Measurements from ENCODE around the gene RAB24.
"Not testable (repeated sequence)": the region's sequence is repeated elsewhere in the genome, so short reads cannot be mapped to it uniquely, and the experiment has no call there.

Gene RAB24

DNA sequence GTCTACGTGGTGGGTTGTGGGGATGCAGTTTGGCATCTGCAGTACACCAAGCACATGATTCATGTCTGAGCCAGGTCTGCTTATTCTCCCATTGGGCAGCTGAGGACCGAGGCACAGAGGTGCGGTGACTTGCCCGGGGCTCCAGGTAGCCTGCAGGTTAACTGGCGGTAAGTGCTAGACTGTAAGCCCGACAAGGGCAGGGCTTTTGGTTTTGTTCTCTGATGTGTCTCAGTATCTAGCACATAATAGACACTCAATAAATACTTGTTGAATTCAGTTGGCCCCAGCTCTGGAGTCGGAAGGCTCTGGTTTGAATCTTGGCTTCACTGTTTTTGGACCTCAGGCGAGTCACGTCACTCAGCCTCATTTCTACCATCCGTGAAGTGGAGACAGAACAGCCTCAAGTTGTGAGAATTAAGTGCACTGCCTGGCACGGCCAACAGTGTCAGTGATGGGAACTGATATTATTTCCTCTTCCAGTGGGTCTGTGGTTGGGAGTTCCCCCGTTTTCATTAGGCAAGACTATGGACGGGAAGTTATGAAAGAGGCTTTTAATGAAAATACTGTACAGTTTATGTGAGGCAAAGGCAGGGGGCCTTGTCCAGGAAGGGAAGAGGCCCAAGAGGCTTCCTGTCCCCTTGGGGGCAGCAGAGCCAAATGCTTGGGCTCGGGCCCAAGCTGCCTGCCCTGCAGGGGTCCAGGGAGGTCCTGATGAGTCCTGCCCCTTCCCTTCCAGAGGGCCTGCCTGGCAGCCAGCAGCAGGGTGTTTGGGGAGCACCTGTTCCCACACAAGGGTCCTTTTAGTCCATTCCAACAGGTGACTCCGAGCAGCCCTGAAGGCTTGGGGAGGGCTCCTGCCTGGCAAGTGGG, 3.4 kb upstream of the RAB24 start:
- peak overlapping the region; percentile 43 to 75 (median 74) for H3K4me3 Mint-ChIP-seq
- peaks cover 25% of the 10 kb centered on the region for H3K36me3 Mint-ChIP-seq (ENCODE audit: low read depth)
- H3K9me3 Mint-ChIP-seq, result no peaks in the 10 kb centered on the region
- peaks cover 52% of the 10 kb centered on the region for H3K4me1 Mint-ChIP-seq
- TF ChIP-seq, protein P1, sequence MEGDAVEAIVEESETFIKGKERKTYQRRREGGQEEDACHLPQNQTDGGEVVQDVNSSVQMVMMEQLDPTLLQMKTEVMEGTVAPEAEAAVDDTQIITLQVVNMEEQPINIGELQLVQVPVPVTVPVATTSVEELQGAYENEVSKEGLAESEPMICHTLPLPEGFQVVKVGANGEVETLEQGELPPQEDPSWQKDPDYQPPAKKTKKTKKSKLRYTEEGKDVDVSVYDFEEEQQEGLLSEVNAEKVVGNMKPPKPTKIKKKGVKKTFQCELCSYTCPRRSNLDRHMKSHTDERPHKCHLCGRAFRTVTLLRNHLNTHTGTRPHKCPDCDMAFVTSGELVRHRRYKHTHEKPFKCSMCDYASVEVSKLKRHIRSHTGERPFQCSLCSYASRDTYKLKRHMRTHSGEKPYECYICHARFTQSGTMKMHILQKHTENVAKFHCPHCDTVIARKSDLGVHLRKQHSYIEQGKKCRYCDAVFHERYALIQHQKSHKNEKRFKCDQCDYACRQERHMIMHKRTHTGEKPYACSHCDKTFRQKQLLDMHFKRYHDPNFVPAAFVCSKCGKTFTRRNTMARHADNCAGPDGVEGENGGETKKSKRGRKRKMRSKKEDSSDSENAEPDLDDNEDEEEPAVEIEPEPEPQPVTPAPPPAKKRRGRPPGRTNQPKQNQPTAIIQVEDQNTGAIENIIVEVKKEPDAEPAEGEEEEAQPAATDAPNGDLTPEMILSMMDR (IDR thresholded peaks at IDR 0.05; ENCODE audit: unreplicated experiment in 3 of 3), result no peak
- no peak overlapping the region for H3K27ac Mint-ChIP-seq
- no peaks in the 10 kb centered on the region for H3K27me3 Mint-ChIP-seq (ENCODE audit: low read depth)

DNA sequence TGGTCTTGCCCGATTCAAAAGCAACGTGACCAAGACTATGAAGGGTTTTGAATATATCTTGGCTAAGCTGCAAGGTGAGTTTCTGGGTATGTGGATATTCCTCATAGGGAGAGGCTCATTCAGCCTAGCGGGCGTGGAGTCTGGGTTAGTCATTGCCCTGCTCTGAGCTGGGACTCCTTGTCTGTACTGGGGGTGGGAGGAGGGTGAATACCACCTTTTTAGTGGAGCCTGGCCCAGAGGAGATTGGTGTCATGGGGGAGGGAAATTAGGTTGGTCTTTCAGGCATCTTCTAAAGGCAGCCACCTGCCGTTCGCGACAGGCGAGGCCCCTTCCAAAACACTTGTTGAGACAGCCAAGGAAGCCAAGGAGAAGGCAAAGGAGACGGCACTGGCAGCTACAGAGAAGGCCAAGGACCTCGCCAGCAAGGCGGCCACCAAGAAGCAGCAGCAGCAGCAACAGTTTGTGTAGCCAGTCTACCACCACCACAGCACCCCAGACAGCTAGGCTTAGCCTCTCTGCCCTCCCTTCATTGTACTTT, 2.7 kb upstream of the RAB24 start:
- Mint-ChIP-seq H3K27ac (peak overlapping the region in 1 of 3 experiments; percentile 12), H3K4me3 (peak overlapping the region; percentile 72 to 97 (median 95)), H3K4me1 (peaks cover 53% of the 10 kb centered on the region), H3K36me3 (ENCODE audit: low read depth) (peaks cover 25% of the 10 kb centered on the region)
- not testable (repeated sequence) for H3K27me3 Mint-ChIP-seq (ENCODE audit: low read depth); H3K9me3 Mint-ChIP-seq

DNA sequence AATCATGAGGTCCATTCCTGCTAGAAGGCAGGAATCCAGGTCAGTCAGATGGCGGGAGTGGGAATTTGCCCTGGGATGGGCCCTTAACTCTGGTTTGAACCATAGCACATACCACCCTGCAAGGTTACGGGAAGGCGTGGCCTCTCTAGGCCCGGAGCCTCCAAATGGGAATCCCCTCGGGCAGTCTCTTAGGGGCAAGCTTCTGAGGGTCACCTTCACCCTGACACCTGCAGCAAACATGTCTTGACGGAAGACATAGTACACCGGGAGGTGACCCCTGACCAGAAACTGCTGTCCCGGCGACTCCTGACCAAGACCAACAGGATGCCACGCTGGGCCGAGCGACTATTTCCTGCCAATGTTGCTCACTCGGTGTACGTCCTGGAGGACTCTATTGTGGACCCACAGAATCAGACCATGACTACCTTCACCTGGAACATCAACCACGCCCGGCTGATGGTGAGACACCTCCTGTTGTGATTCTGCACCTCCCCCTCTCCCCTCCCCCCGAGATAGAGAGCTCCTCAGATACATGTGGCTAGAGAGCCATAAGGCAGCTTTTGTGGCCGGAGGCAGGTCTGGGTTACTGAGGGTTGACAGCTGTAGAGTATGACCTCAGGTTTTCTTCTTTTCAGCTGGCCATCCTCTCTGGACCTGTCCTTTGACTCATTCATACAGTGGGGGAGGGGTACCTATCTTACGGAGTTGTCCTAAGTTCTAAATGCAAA, 1.0 kb upstream of the RAB24 start:
- H3K27ac Mint-ChIP-seq, result peak overlapping the region; percentile 79 to 86 (median 79)
- H3K27me3 Mint-ChIP-seq (ENCODE audit: low read depth), result no peaks in the 10 kb centered on the region
- H3K4me1 Mint-ChIP-seq, result peaks cover 57% of the 10 kb centered on the region
- TF ChIP-seq, protein P1 (IDR thresholded peaks at IDR 0.05; ENCODE audit: unreplicated experiment in 3 of 3), result no peak
- H3K4me3 Mint-ChIP-seq, result peak overlapping the region; percentile 91 to 97 (median 95)
- H3K9me3 Mint-ChIP-seq, result no peaks in the 10 kb centered on the region
- H3K36me3 Mint-ChIP-seq (ENCODE audit: low read depth), result peaks cover 29% of the 10 kb centered on the region

DNA sequence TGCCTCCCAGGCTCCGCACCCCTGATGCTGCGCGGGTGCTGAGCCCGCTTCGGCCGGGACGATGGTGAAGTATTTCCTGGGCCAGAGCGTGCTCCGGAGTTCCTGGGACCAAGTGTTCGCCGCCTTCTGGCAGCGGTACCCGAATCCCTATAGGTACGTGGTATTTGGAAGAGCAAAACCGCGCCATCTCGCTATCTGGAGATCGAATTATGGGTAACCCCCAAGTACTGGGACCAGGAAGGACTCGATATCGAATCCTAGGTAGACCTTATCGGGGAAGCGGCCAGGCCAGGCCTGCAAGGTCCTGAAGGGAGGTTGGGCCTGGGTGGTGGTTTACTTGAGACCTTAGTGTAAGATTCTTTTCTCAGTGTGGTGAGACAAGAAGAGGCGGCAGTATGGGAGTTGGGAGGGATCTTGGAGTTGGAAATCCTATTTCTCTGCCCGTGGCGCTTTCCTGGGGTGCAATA, 439 bp upstream of the RAB24 start:
- H3K4me1 Mint-ChIP-seq, result peaks cover 57% of the 10 kb centered on the region
- TF ChIP-seq, protein P1 (IDR thresholded peaks at IDR 0.05; ENCODE audit: unreplicated experiment in 3 of 3), result no peak
- no peaks in the 10 kb centered on the region for H3K27me3 Mint-ChIP-seq (ENCODE audit: low read depth)
- peak overlapping the region; percentile 91 to 97 (median 95) for H3K4me3 Mint-ChIP-seq
- H3K36me3 Mint-ChIP-seq (ENCODE audit: low read depth), result peaks cover 30% of the 10 kb centered on the region
- H3K9me3 Mint-ChIP-seq, result no peaks in the 10 kb centered on the region
- peak overlapping the region; percentile 79 to 86 (median 79) for H3K27ac Mint-ChIP-seq

DNA sequence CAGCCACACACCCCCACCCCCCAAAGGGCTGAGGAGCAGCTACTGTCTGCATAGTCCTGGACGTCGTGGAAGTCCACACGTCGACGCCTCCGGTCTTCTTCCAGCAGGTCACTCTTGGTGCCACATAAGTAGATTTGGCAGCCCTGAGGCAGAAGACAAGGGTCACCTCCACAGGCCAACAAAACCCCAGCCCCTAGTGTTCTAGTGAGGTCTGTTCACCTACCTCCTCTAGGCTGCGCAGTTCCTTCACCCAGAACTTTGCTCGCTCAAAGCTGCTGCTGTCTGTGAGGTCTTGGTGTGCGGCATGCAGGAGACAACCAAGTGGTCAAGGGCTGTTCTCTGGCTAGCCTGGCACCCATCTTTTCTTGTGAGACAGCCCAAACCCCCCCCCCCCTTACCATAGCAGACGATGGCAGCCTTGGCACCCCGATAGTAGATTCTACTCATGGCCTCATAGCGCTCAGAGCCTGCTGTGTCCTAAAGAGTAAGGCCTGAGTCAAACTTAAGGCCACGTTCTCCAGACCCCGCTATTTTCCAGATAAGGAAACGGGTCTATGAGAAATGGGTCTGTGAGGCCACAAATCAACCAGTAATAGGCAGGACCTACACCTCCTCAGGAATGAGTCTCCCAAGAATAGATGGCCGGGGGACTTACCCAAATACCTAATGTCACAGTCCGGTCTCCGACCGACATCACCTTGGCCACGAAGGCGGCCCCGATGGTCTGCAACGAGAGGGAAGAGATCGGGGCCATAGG, 987 bp downstream of the RAB24 start:
- Mint-ChIP-seq H3K9me3 (no peaks in the 10 kb centered on the region), H3K27me3 (ENCODE audit: low read depth) (no peaks in the 10 kb centered on the region)

More for the DNA sequence above, 987 bp downstream of the RAB24 start:
- H3K27ac Mint-ChIP-seq, result peak overlapping the region in 2 of 3 experiments; percentile 72 to 79
- peaks cover 55% of the 10 kb centered on the region for H3K4me1 Mint-ChIP-seq
- peaks cover 38% of the 10 kb centered on the region for H3K36me3 Mint-ChIP-seq (ENCODE audit: low read depth)
- H3K4me3 Mint-ChIP-seq, result peak overlapping the region; percentile 91 to 97 (median 95)
- TF ChIP-seq, protein P1 (IDR thresholded peaks at IDR 0.05; ENCODE audit: unreplicated experiment in 3 of 3), result no peak

Data from nephron (organoid).